ENCODE data around the gene ZBTB44.

- TF ChIP-seq CTCF (IDR thresholded peaks at IDR 0.05) (no peak), EZH2 (IDR thresholded peaks at IDR 0.05) (no peak)
Observed at GRCh38 chr11:130220311-130221035, 94.2 kb downstream of the ZBTB44 start.

Data from neural progenitor cell (in vitro differentiated cells).